GM21367 (cell line): ENCODE measurements around the gene CEP112.
A peak's percentile ranks its signal among the peaks of the same experiment; 100 is the strongest.
"Not testable (repeated sequence)": the region's sequence is repeated elsewhere in the genome, so short reads cannot be mapped to it uniquely, and the experiment has no call there.

Experiments
- ATAC-seq: cut with Tn5 transposase; IDR thresholded peaks from one replicate; pipeline ENCODE4 v1.9.1; 2021; ENCODE audit not compliant: unreplicated experiment

Gene CEP112

DNA sequence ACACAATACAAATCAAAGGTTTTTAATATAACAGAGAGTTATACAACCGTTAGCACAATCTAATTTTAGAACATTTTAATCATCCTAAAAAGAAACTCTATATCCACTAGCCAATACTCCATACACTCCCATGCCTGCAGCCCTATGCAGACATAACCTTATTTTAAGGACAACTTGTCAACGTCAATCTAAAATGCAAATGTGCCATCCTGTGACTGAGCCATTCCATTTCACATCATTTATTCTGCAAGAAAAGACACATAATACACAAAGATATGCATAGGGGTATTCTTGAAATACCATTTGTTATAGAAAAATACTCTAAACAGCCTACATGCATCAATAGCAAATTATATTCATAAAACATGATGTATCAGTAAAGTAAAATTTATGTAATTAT, 106.7 kb downstream of the CEP112 start:
- no peak for ATAC-seq

DNA sequence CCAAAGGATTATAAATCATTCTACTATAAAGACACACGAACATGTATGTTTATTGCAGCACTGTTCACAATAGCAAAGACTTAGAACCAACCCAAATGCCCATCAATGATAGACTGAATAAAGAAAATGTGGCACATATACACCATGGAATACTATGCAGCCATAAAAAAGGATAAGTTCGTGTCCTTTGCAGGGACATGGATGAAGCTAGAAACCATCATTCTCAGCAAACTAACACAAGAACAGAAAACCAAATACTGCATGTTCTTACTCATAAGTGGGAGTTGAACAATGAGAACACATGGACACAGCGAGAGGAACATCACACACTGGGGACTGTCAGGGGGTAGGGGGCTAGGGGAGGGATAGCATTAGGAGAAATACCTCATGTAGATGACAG, 111.3 kb downstream of the CEP112 start:
- not testable (repeated sequence) for ATAC-seq

DNA sequence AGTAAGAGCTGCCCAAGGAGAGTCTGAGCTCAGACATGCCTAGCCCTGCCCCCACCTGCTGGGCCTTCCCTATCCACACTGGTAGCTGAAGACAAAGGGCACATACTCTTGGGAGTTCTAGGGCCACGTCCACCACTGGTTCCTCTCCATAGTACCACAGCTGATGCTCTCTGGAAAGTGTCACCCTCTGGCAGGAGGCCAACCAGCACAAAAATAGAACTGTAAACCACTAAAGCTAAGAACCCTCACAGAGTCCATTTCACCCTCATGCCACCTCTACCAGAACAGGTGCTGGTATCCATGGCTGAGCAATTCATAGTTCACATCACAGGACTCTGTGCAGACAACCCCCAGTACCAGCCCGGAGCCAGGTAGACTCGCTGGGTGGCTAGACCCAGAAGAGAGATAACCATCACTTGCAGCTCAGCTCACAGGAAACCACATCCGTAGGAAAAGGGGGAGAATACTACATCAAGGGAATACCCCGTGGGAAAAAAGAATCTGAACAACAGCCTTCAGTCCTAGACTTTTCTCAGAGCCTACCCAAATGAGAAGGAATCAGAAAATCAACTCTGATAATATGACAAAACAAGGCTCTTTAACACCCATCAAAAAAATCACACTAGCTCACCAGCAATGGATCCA, 115.3 kb downstream of the CEP112 start:
- ATAC-seq, result no peak

DNA sequence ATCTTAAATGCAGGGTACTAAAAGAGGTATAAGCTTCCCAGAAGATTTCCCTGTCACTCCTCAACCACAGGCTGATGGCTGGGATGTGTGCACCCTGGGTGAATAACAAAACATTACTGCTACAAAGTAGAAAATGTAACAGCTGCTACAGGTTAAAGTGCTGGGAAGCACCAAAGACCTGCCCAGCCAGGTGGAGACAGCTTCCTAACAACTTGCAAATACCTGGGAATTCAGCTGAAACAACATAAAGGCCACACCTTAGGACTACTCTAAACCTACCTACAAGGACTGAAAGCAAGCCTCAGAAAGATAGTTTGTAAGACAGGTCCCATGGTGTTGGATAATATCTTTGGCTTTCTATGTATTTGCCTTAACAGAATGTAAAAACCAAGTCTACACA, 118.5 kb downstream of the CEP112 start:
- no peak for ATAC-seq

DNA sequence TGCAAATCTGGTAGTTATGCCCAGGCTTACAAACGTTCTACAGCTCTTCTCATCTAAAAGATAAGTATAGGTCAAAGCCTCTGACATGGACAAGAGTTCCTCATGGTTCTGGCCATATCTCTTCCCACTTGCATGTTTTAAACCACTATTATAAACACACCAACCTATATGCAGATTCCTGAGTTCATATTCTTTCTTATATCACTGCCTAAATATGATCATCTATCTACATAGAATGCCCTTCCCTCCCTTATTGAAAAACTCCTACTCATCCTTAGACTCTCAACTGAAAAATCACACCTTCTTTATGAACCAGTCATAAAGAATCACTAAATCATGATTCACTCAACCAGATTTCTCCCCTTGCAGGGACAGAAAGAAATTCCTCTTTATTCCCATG, 128.2 kb downstream of the CEP112 start:
- no peak for ATAC-seq

DNA sequence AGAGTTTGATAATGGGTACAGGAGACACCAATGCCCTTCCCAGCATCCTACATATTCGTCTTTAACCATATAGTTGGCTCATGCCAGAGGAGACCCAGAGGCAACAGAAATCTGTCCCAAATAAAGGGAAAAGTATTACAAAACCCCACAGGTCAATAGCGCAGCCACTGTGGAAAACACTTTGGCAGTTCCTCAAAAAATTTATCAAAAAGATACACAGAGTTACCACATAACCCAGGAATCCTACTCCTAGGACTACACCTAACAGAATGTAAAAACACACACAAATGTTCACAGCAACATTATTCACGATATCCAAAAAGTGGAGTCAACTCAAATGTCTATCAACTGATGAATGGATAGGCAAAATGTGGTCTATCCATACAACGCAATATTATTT, 135.8 kb downstream of the CEP112 start:
- ATAC-seq, result no peak

DNA sequence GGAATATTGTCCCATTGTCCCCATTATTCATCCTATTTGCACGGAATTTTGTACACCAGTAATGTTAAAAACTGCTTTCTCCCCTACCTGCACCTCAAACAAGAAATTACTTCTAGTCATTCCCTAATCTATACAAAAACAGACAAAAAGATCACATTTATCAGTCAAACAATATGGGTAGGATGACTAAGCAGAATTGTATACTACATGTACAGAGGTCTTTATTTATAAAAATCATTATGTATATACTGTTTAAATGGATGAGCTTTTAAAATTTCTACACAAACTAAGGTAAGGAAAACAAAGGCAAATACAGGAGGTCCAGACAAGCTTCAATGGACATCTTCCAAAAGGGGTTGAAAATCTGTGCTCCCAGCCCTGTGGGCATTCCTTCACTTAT, 137.7 kb downstream of the CEP112 start:
- no peak for ATAC-seq

DNA sequence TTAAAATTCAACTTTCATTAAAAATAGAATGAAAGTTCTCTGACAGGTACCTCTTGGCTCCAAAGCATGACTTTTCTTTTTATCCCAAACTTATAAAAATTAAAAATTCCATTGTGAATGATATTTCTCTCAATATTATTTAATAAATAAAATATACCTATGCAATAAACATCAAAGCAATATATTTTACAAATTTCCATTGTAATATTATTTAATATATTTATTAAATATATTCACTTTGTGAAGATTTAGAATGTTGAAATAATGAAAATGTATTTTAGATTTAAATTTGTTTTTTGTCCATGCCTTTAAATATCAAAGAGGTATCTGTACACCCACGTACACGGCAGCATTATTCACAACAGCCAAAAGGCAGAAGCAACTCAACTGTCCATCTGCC, 147.8 kb downstream of the CEP112 start:
- no peak for ATAC-seq

DNA sequence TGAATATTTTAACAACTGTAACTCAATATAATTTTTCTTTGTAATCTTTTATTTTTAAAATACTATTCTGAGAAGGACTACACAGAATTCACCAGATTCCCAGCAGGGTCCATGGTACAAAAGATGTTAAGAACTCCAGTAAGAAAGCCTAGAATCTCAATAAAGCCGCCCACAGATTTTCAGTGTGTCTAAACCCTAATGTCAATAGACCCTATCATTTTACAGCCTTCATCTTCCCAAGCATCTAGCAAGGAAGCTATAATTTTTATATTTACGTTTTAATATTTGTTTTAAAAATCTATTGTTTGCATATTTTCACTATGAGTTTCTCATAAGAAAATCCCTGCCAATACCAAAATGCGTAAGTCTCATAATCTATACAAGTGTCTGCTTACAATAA, 148.5 kb downstream of the CEP112 start:
- no peak for ATAC-seq

DNA sequence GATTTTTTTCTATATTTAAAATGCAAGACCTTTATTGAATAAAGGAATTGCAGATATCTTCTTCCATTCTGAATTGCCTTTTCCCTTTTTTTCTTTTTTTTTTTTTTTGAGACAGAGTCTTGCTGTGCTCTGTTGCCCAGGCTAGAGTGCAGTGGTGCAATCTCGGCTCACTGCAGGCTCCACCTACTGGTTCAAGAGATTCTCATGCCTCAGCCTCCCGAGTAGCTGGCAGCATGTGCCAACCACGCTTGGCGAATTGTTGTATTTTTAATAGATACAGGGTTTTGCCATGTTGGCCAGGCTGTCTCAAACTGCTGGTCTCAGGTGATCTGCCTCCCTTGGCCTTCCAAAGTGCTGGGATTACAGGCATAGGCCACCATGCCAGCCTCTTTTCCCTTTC, 151.5 kb downstream of the CEP112 start:
- ATAC-seq, result no peak

DNA sequence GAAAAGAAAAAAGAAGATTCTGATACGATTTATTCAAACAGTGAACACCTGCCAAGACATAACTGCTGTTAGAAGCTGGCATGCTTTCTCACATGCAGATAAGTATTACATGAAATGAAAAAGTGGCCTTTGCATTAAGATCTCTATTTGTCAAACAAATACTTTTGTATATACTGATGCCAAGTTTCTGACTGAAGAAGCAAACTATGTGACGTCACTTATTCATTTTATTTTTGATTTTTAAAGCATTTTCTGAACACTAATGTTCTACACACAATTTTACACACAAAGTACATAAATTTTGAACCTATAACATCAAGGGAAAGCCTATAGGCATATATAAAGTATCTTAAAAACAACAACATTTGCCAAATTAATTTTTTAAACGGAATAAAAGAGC, 153.8 kb downstream of the CEP112 start:
- ATAC-seq, result no peak

DNA sequence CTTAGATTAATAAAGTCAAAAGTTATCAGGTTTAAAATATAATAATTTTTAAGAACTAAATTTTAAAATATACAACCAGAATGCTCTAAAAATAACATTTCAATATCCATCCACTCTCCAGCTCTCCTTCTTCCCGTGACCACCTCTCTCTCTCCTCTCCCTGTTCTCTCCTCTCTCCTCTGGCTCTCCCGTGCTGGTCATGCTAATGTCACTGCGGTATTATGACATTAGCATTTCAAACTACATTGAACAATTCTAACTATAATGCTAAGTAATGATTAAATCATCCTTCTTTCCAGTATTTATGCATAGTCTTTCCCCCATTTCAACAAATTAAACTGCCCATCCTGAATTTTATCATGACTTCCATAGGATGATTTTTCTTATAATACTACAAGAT, 154.7 kb downstream of the CEP112 start:
- ATAC-seq, result no peak

DNA sequence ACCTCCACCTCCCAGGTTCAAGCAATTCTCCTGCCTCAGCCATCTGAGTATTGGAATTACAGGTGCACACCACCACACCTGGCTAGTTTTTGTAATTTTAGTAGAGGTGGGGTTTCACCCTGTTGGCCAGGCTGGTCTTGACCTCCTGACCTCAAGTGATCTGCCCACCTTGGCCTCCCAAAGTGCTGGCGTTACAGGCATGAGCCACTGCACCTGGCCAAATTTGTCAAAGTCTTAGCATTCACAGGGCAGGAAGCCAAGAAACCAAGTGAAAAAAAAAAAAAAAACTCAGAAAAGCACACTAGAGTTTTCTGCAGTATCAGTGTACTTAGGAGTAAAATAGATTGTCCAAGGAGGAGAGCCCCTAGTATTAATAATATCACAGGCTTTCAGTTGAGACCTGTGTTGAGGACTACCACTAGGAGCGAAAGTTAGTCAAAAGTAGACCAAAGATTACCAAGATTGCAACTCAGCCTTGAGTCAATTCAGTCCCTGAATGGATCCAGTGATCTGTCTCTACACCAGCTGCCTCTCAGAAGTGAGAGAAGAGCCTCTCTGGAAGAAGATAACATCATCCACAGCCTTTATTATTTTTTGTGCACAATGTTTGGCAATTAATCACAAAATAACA, 159.7 kb downstream of the CEP112 start:
- peak; percentile 42 for ATAC-seq

DNA sequence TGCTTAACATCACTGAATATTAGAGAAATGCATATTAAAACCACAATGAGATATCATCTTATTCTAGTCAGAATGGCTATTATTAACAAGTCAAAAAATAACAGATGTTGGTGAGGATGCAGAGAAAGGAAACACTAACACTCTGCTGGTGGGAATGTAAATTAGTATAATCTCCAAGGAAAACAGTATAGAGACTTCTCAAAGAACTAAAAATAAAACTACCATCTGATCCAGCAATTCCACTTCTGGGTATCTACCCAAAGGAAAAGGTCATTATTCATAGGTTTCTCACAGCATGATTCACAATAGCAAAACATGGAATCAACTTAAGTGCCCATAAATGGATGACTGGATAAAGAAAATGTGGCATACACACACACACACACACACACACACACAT, 166.4 kb downstream of the CEP112 start:
- ATAC-seq, result no peak

DNA sequence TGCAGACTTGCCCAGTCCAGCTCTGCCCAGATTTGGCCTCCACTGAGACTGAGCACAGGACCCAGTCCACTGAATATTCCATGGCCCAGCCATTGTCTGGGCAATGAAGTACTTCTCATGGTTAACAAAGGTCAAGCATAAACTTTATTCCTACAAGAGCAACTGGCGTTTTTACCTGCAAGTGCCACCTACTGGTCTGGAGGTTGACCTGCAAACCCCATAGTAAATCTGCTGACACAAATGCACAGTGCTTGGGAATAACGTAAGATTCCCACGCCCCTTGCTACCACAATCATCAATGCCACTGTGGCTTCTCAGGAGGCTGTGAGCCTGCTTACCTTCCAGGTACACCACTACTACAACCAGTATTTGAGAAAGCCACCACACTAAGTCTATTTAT, 170.2 kb downstream of the CEP112 start:
- ATAC-seq, result no peak

DNA sequence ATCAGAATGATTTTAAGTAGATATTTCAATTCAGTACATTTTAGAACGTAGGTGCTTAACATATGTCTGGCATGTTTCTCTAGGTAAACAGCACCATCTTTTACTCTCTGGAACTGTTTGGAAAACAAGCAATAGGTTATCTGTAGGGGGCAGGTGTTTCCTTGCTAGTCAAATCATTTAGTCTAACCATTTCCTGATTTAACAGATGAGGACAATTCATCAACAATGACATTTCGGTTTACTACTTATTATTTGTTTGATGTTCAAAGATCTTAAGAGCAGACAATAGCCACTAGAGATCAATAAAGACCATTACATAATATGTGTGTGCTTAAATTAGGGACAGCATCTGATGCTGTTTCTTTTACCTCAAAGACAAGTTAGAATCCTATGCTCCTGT, 173.1 kb downstream of the CEP112 start:
- ATAC-seq, result no peak

DNA sequence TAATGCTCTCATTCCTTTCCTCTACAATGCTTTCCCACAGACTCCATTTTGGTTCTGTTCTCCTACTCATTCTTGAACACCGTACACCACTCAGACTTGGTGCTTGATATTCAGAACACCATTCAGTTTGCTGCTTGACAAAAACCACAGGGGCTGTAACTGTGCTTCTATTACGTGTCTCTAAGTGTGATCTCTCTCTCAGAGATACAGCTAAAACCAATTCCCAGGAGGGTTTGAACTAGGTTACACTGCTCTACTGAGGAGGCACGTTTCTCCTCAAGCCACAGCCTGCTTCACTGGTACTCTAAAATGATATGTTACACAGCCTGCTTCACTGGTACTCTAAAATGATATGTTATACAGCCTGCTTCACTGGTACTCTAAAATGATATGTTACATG, 175.7 kb downstream of the CEP112 start:
- ATAC-seq, result no peak

DNA sequence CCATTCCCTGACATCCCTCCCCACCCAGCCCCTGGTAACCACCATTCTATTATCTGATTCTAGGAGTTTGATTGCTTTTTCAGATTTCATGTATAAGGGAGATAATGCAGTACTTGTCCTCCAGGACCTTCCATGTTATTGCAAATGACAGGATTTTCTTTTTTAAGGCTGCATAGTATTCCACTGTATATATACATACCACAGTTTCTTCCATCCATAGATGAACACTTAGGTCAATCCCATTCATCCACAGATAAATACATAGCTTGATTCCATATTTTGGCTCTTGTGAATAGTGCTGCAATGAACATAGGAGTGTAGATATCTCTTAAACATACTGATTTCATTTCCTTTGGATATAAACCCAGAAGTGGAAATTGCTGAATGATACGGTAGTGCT, 183.3 kb downstream of the CEP112 start:
- ATAC-seq, result no peak

DNA sequence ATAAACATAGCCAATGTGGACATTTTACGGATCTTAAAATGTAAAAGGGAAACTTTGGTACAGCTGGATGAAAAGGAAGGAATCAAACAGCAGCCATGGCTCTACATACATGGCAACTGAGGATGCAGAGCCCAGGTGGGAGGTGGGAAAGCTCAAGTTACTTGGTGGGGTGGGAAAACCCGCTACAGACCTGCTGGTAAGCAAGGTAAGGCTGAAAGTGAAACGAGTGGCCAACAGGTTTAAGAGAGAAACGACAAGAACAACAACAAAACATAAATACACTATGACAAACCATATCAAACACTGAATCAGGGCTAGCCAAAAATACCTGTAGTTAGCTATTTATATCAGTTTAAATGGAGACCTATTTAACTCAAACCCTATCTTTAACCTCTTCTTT, 185.3 kb downstream of the CEP112 start:
- no peak for ATAC-seq

DNA sequence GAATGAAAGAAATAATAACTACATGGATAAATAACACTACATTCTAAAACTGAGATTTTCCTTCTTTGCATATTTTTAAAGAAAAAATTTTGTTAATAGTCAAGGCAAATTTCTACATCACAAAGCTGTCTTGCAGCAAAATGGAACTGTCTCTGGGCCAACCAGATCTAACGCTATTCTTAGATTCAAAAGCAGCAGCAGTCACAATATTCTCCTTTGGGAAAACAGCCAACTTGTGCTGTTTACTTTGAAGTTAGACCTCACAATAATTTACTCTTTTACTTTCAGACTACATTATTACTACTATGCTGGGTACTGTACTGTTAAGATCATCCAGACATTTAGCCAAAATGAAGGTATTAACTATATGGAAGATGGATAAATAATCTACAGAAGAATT, 189.1 kb downstream of the CEP112 start:
- ATAC-seq, result no peak

DNA sequence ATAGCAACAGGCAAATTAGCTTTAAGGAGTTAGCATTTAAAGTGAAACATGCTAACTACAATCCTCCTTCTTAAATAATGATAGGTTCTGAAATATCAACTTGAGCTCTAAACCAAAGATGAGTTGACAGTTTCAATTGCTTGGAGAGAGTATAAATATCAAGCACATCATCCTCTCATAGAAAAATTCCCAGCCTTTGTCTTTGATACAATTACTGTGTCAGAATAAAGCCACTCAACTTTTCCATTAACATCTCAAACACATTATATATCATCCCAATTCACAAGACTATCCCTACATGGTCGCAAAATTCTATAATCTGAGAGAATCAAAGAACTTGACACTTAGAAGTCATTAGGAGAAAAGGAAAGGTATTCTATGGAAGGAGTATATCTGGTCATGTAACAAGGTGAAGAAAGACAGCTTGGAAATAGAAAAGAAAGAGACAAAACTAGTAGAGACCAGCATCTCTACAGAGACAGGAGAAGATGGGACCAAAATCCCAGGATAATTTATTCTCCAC, 189.8 kb downstream of the CEP112 start:
- no peak for ATAC-seq

DNA sequence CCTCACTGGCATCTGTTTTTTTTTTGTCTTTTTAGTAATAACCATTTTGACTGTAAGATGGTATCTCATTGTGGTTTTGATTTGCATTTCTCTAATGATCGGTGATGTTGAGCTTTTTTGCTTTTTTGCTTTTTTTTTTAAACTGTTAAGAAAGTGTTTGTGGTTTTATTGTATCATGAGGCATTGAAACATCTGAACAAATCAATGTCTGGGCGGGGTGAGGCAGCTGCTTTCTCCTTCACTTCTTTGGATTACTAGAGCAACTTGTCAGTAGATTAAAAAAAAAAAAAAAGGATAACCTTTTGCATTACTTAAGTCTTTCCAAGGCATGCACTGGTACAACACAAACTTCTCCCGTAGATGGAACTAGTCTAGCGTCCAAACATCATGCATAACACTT, 191.7 kb downstream of the CEP112 start:
- ATAC-seq, result no peak

DNA sequence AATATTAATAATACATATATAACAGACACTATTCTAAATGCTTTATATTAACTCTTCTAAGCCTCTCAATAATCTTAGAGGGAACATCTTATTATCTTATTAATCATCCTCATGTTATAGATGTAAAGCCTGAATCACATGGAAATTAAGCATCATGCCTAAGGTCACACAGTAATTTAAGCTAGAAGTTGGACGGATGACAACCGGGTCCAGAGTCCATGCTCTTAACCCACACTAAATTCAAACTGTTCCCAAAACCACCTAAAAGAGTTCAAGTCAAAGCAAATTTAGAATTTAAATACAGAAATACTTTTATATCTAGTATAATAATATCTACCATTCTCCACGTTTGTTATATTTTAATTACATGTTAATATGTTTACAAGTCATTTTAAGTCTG, 193.3 kb downstream of the CEP112 start:
- no peak for ATAC-seq
